Transverse colon (tissue), 4 donors: ENCODE results near the gene TRPM2. TPM values are rescaled to one million over a fixed set of nuclear protein-coding genes. Genes with fewer than 3 reads are reported as not detected.

Experiments used
- DNase-seq: peaks from one replicate; pipeline ENCODE4 v3.0.0-alpha.2; 2019
- H3K27ac ChIP-seq, 4 donors: fragments of 200-600 bp; sonication (generic); 2 replicates each; pipeline ENCODE4 v1.5.1; 2016 to 2018; ENCODE audit warnings: inconsistent platforms in 4 of 4
- H3K27me3 ChIP-seq: fragments of 200-600 bp; sonication (generic); 2 replicates; pipeline ENCODE4 v1.5.1; 2017; ENCODE audit warnings: inconsistent platforms
- H3K36me3 ChIP-seq, 4 donors: fragments of 200-600 bp; sonication (generic); 2 replicates each; pipeline ENCODE4 v1.5.1; 2017 to 2019; ENCODE audit warnings: inconsistent platforms in 4 of 4
- H3K4me1 ChIP-seq, 4 donors: fragments of 200-600 bp; sonication (generic); 2 replicates each; pipeline ENCODE4 v1.5.1; 2017 to 2020; ENCODE audit warnings: inconsistent platforms in 4 of 4
- H3K4me3 ChIP-seq, 4 donors: fragments of 200-600 bp; sonication (generic); 1 replicate in 1 of 4; 2 replicates in 3 of 4; pipeline versions ENCODE4 v1.5.1 to v1.6.1; 2017 to 2019; ENCODE audit warnings: inconsistent platforms in 4 of 4
- H3K9me3 ChIP-seq, 2 donors: fragments of 200-600 bp; sonication (generic); 2 replicates each; pipeline ENCODE4 v1.5.1; 2017 to 2019; ENCODE audit warnings: inconsistent platforms in 2 of 2
- EP300 ChIP-seq: sonication (generic); formaldehyde crosslinking; IDR thresholded peaks from one replicate; pipeline ENCODE4 v1.6.1; 2017; ENCODE audit warnings: antibody characterized with exemption, low read depth
- POLR2A ChIP-seq: fragments of 450-650 bp; IDR thresholded peaks from one replicate; pipeline ENCODE4 v1.6.1; 2016; ENCODE audit warnings: antibody characterized with exemption, mild to moderate bottlenecking, moderate library complexity
- POLR2AphosphoS5 ChIP-seq, 3 donors: sonication (generic); formaldehyde crosslinking; IDR thresholded peaks; one replicate each; pipeline ENCODE4 v1.6.1; 2016; ENCODE audit warnings: antibody characterized with exemption in 3 of 3
- WGBS, 2 donors: methylation state at CpG; one replicate each; pipeline ENCODE4 v1.1.5; 2018; ENCODE audit warnings: low coverage in 1 of 2; 5-methylcytosine and 5-hydroxymethylcytosine counted together
- in situ Hi-C, 4 donors: fragments of 200-750 bp; cut with MboI; loops; one replicate each; pipeline versions ENCODE4 v1.15.0 to v1.15.1; 2017; ENCODE audit warnings: low sequenced_read_pairs in 3 of 4, low pct_ligation_motif_present in 1 of 4, low pct_unique_long_range_greater_than_20kb in 1 of 4
- intact Hi-C: fragments of 100-400 bp; cut with DNase I; formaldehyde crosslinking; loops from one replicate; pipeline ENCODE4 v1.15.1; 2023; ENCODE audit warnings: low total_unique reads
- total RNA-seq, 4 donors: library from RNA; depleted of rRNA; stranded (reverse); fragments of >200 nt; gene quantifications; one replicate each; pipeline ENCODE4 v1.1.0, GENCODE V29; 2016
- TF ChIP-seq, protein P1 (sequence below), 5 experiments: fragments of 200-600 bp in 3 of 5; fragments of 450-650 bp in 2 of 5; sonication (generic) in 3 of 5; IDR thresholded peaks; 1 replicate in 2 of 5; 2 replicates in 3 of 5; pipeline ENCODE4 v1.5.1; 2016 to 2017; ENCODE audit warnings: antibody characterized with exemption in 5 of 5, inconsistent platforms in 3 of 5, mild to moderate bottlenecking in 2 of 5, moderate library complexity in 1 of 5

The TRPM2 gene
- total RNA-seq, 4 donors from 2014 or later = 2.3 to 2.9 (median 2.6) TPM; not detected in 1

DNA sequence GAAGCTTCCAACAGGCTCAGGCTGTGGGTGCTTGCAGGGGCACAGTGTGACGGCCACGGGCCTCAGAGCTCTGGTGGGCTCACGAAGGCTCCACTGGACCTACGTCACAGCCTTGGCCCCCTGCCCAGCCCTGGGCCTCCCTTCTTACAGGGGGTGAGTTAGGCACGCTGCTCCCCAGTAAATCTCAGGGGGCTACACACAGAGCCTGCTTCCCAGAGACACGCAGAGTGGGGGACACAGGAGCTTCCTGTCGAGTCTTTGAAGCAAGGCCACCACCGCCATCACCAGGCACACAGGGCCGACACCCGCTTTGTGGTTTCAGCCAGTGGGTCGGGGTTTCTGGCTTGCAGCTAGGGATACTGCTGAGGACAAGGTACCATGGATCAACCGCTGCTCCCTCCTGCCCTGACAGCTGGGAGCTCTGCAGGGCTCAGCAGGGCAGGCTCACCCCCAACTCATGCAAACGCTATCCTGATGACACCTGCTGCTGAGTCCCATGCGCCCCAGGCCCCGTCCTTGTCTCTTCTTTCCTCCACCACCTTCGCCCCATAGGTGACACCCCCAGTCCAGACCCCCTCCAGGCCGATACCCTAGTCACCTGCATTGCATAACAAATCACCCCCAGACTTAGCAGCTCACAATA is 8.8 kb upstream of the TRPM2 start:
- H3K27ac ChIP-seq = no peak overlapping the region
- no peaks in the 10 kb centered on the region for H3K36me3 ChIP-seq
- peaks cover 18% of the 10 kb centered on the region for H3K27me3 ChIP-seq
- intact Hi-C loops = no loop called here
- in situ Hi-C loops = loop anchor here in 1 of 4 donors (10.0 kb wide), 1 partner anchor 110 kb away; the partner anchor contains the start of gene LRRC3
- WGBS, 2 donors = 82% methylated on average over 16 of the region's 17 CpGs; no CpG with 5 or more reads in 1 of the 2 donors
- TF ChIP-seq EP300 (no peak), POLR2AphosphoS5 (IDR thresholded peaks at IDR 0.05) (no peak), POLR2A (no peak)
- TF ChIP-seq, protein P1, sequence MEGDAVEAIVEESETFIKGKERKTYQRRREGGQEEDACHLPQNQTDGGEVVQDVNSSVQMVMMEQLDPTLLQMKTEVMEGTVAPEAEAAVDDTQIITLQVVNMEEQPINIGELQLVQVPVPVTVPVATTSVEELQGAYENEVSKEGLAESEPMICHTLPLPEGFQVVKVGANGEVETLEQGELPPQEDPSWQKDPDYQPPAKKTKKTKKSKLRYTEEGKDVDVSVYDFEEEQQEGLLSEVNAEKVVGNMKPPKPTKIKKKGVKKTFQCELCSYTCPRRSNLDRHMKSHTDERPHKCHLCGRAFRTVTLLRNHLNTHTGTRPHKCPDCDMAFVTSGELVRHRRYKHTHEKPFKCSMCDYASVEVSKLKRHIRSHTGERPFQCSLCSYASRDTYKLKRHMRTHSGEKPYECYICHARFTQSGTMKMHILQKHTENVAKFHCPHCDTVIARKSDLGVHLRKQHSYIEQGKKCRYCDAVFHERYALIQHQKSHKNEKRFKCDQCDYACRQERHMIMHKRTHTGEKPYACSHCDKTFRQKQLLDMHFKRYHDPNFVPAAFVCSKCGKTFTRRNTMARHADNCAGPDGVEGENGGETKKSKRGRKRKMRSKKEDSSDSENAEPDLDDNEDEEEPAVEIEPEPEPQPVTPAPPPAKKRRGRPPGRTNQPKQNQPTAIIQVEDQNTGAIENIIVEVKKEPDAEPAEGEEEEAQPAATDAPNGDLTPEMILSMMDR (IDR thresholded peaks at IDR 0.05) = no peak
- no peak for DNase-seq
- H3K4me3 ChIP-seq = no peak overlapping the region
- H3K9me3 ChIP-seq = no peaks in the 10 kb centered on the region
- peaks cover 0 to 6% (median 6%) of the 10 kb centered on the region in 4 donors for H3K4me1 ChIP-seq

DNA sequence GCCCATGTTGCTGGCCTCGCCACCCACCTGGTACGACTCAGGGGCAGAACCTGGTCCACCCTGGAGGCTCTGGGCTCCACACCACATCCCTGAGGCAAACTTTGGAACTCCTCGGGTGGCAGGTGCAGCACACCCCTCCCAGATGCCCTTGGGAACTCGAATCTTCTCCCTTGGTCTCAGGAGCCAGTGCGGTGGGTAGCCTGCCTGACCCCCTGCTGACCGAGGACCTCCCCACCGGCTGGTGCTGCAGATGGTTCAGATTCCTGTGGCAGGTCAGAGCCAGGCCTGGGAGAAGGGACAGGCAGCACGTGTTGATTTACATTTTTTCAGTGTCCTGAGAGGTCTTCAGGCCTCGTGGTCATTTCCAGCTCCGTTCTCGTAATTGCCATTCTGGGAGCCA is 7.9 kb upstream of the TRPM2 start:
- intact Hi-C loops = no loop called here
- in situ Hi-C loops = loop anchor here in 1 of 4 donors (10.0 kb wide), 1 partner anchor 109 kb away; the partner anchor contains the start of gene LRRC3
- H3K9me3 ChIP-seq = no peaks in the 10 kb centered on the region
- H3K4me1 ChIP-seq = no peaks in the 10 kb centered on the region
- 72 to 90% methylated on average over 2 to 11 of the region's 11 CpGs for WGBS, 2 donors
- no peak overlapping the region for H3K4me3 ChIP-seq
- no peak for DNase-seq
- TF ChIP-seq EP300 = no peak
- TF ChIP-seq POLR2AphosphoS5 (IDR thresholded peaks at IDR 0.05) = no peak
- no peaks in the 10 kb centered on the region for H3K36me3 ChIP-seq
- no peak overlapping the region for H3K27ac ChIP-seq
- peaks cover 26% of the 10 kb centered on the region for H3K27me3 ChIP-seq

DNA sequence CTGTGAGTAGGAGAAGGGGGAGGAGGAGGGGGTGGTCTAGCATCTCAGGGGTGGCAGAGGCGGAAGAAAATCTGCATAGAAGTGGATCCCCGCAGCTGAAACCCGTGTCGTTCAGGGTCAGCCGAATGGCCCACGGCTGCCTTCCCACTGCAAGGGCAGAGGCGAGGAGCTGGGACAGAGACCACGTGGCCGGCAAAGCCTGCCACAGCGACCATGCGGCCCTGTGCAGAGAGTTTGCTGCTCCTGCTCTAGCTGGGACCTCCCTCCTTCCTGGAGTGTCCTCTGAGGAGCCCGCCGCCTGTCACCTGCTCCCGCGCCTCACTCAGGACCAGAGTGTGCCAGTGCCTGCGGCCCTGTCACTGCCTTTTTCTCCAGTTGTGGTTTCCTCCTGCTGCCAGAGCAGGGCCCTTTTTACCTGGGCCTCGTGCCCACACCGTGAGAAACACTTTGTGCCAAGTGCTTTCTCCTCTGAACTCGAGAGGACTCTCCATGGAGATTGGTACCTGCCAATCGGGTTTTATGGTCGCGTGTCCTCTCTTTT is 5.4 kb upstream of the TRPM2 start:
- no peak for DNase-seq
- intact Hi-C loops = no loop called here
- WGBS, 2 donors = 53% methylated on average over 22 of the region's 22 CpGs; no CpG with 5 or more reads in 1 of the 2 donors
- no peak overlapping the region for H3K27ac ChIP-seq
- peaks cover 47% of the 10 kb centered on the region for H3K27me3 ChIP-seq
- H3K4me3 ChIP-seq = no peak overlapping the region
- in situ Hi-C loops = loop anchor here in 1 of 4 donors (10.0 kb wide), 1 partner anchor 107 kb away; the partner anchor contains the start of gene LRRC3
- no peaks in the 10 kb centered on the region for H3K36me3 ChIP-seq
- no peaks in the 10 kb centered on the region for H3K4me1 ChIP-seq
- no peak for TF ChIP-seq EP300
- TF ChIP-seq POLR2A = no peak
- no peak for TF ChIP-seq POLR2AphosphoS5 (IDR thresholded peaks at IDR 0.05)
- TF ChIP-seq, protein P1 (IDR thresholded peaks at IDR 0.05) = no peak
- H3K9me3 ChIP-seq = no peaks in the 10 kb centered on the region

DNA sequence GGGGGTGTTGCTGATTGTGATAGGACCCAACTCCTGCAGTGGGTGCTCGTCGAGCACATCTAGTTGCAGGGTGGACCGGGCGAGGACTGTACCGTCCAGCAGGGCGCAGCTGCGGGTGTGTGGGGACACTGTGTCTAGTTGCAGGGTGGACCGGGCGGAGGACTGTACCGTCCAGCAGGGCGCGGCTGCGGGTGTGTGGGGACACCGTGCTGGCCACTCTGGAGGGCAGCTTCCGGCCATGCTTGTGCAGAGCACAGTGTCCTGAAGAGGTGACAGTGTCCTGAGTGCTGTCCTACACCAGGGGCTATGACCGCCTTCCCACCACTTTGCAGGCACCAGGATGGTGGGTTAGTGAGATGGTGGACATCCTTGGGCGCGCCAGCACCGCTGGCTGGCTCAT is 4.6 kb upstream of the TRPM2 start:
- no peak overlapping the region for H3K27ac ChIP-seq
- TF ChIP-seq POLR2AphosphoS5 (IDR thresholded peaks at IDR 0.05) (no peak), EP300 (no peak), POLR2A (no peak)
- TF ChIP-seq, protein P1 (IDR thresholded peaks at IDR 0.05) = no peak
- intact Hi-C loops = no loop called here
- no peaks in the 10 kb centered on the region for H3K9me3 ChIP-seq
- in situ Hi-C loops = loop anchor here in 1 of 4 donors (10.0 kb wide), 1 partner anchor 106 kb away; the partner anchor contains the start of gene LRRC3
- peaks cover 47% of the 10 kb centered on the region for H3K27me3 ChIP-seq
- H3K4me3 ChIP-seq = no peak overlapping the region
- 61% methylated on average over 17 of the region's 19 CpGs; no CpG with 5 or more reads in 1 of the 2 donors for WGBS, 2 donors
- no peaks in the 10 kb centered on the region for H3K36me3 ChIP-seq
- no peaks in the 10 kb centered on the region for H3K4me1 ChIP-seq
- DNase-seq = no peak
